ENCODE measurements around the gene PORCN.
A peak's percentile ranks its signal among the peaks of the same experiment; 100 is the strongest.

The PORCN gene

DNA sequence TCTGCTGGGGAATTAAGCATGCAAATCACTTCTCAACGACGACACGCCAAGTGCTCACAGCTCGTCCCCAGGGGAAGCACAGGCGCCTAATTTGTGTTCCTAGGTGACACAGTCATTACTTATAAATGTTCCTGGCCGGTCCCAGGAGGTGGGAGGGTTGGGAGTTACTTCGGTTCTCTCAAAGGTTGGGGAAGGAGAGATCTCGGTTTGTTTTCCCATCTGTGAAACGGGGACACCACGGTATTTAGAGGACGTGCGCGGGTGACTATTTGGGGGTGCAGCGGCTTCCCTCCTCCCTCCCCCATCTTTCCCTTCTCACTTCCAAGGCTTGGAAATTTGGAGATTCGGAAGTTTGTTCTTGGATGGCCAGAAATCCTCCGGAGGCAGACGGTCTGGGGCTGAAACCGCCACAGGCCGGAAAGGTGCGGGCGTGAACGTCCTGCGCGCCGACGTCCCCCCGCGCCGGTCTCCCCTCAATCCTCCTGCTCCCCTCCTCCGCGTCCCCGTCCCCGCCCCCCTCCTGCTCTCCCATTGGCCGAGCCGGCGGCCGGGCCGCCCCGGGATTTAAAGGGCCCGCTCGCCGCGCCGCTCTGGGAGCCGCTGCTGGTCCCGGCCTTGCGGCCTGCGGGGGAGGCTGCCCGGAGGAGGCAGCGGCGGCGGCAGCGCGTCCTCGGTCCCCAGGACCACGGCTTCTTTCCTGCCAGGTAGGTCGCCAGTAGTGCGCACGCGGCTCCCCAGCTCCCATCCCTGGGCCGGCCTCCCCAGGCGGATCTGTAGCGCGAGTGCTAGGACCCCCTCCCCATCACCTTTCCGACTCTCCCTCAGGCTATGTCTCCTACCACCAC lies at the start of gene PORCN:
Gene PORCN, plus strand, starts transcription at position 593 of the 845 bp plus-strand sequence. CDS start 829 bp downstream, outside the sequence.
- peak; percentile 21 for DNase-seq

DNA sequence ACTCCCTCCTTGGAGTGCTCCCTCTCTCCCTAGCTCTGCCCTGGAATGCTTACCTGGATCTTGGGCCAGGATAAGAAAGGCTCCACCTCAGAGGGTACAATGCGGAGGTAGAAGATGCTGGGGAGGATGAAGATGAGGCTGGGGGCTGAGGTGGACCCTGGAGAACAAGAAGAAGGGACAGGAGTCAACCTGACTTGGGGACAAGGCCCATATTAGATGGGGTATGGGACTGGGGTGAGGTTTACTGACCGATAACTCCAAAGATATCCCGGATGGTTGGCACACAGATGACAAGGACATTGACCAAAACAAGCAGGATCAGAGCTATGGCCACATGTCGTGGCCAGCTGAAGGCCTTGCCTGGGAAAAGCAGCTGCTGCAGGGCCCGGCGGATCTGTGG lies 49.3 kb upstream of the PORCN start:
- DNase-seq = no peak

DNA sequence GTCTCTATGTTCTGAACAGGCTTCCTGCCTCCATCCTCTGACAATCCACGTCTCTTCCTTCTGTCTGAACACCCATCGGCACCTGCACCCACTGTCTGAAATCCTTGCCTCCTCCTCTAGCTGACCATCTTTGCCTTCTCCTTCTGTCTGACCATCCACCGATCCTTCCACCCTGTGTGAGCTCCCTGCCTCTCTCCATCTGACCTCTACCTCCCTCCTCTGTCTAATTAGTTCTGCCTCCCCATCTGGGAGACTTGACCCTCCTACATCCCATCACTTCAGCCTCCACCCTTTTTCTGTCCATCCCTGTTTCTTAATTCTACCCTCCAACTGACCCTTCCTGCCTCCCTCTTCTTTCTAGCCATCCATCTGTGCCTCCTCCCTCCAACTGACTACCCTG lies 48.8 kb upstream of the PORCN start:
- no peak for DNase-seq

DNA sequence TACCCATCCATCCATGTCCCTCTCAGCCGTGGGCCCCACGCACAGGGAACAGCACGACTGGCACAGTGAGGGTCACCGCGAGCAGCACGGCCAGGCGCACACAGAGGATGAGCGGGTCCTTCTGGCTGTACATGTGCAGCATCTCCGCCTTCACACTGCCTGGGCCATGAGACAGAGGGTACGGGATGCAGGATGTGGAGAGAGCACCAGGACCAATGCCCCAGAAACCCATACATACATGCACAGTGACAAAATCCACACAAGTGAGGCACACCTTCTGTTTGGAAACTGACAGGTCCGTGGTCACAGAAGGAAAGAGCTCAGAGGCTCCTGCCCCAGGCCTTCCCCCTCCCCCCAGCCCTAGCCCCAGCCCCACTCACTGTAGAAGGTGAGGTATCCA lies 48.2 kb upstream of the PORCN start:
- DNase-seq = no peak

DNA sequence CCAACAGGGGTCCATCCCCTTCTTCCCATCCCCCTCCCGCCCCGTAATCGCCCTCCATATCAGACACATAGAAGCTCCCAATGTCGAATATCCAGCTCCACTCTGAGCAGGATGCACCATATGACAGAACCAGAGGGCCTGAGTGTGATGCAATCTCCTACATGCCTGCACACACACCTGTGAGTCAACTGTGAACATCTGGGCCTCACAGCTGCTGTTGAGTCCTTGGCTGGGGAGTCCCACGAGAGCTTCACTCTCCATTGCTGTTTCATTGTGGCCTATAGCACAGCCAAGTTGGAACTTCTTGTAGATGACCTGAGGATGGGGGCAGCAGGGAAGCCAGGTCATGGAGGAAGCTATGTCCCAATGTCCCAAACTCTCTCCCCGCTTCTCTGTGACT lies 47.0 kb upstream of the PORCN start:
- no peak for DNase-seq

DNA sequence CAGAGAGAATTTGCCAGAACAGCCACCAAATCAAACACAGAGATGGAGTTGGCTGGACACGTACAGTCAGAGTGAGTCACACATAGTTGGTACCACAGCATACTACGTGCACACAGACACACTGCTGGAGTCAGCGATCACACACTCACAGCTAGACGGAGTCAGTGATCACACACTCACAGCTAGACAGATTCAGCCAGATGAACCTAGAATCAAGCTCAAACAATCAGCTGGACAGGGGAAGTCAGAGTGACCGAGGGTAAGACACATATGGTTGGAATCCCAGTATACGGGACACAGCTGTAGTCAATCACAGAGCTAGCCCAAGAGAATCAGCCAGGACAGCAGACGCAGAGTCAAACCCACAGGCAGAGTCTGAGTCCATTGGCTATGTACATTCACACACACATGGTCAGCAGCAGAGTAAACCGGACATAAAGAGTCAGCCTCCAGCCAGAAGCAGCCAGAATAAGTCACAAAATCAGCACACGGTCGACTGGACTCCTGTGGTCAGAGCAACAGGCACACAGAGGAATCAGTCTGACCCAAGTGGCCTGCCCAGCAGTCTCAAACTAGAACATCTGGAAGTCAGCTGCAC lies 43.4 kb upstream of the PORCN start:
- no peak for DNase-seq

DNA sequence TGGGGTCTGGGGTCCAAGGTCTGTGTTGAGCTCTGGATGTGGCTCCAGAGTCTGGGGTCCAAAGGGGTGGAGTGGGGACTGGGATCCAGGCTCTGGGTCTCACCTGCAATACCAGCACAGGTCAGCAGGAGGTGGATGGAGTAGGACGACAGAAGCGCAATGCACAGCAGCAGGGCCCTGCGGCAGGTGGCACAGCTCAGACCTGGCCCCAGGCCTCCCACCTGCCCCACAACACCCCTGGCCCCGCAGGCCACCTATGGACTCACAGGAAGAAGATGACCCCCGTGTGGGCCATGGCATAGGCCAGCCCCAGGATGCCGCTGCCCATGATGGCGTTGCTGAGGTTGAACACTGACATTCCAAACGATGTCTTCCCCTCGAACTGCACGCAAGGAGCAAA lies 42.1 kb upstream of the PORCN start:
- no peak for DNase-seq

DNA sequence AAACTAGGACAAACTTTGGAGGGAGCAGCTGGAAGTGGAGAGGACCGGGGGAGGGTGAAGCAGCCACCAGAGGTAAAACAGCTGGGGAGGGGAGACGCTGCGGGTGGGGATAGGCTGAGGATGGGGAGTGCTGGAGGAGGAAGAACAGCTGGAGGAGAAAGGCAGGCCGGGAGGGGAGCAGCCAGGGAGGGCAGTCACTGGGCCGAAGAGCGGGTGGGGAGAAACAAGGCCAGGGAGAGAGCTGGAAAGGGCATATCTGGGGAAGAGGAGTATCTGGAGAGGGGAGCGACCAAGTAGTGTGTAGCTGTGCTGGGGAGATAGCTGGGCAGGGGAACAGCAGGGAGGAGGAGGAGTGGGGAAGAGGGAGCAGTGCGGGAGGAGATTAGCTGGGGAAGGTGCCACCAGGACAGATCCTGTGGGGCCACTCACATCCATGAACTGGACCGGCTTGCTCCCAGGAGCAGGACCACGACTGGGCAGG lies 41.5 kb upstream of the PORCN start:
- DNase-seq = no peak

DNA sequence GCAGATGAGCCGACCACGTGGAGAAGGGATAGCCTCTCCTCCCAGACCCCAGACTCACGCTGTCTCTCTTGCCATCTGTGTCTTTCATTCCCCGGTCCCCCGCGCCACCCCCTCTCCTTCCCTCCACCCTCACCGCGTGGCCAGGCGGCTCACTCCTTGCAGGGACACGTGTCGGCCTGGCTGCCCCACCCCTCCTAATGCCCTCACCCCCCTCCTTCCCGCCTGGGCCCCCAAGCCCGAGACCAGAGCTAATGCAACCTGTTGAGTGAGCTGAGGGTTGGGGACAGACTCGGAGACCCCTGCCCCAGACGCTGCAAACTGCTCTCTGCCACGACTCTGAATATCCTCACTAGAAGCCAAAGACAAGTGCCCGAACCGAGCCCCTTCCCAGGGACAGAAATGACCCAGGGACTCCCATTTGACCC lies 40.5 kb upstream of the PORCN start:
- DNase-seq = peak; percentile 32

DNA sequence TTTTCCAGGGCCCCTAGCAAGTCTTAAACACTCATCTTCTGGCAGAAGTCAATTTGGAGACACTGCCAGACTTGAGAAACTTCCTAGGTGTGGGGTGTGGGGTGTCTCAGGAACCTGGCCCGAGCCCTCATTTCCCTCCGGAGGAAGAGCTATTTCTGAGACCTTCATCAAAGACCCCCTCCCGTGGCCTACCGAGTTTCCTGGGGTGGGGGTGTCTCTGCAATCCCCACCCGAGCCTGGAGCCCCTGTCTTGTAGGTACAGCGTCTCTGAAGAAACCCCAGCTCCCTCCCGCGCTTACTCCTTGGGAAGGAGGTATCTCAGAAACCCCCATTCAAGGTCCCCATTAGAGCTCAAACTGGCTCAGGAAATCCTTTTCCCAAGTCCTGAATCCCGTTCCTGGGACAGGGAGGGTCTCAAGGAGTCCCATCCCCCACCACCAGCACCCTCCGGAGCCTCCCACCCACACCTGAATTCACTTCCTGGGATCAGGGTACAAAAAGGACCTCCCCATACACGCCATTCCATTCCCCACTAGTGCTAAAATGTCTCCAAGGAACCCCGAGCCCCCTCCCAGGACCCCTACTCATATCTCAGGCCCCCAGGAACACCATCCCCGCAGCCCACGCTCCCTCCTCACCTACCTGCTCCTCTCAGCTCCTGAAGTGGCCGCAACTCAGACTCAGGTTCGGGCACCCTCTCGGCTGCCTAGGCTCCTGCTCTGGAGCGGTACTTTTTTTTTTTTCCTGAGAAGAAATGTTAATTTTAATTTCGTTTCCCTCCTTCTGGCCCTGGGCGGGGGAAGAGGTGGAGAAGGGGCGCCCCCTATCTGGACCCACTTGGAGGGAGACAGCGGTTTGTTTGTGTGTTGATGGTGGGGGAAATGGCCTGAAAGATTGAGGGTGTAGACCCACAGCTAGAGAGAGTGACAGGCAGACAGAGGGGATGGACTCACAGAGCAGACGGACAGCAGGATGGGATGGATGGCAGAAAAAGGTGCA lies 39.8 kb upstream of the PORCN start:
- peak; percentile 15 for DNase-seq

DNA sequence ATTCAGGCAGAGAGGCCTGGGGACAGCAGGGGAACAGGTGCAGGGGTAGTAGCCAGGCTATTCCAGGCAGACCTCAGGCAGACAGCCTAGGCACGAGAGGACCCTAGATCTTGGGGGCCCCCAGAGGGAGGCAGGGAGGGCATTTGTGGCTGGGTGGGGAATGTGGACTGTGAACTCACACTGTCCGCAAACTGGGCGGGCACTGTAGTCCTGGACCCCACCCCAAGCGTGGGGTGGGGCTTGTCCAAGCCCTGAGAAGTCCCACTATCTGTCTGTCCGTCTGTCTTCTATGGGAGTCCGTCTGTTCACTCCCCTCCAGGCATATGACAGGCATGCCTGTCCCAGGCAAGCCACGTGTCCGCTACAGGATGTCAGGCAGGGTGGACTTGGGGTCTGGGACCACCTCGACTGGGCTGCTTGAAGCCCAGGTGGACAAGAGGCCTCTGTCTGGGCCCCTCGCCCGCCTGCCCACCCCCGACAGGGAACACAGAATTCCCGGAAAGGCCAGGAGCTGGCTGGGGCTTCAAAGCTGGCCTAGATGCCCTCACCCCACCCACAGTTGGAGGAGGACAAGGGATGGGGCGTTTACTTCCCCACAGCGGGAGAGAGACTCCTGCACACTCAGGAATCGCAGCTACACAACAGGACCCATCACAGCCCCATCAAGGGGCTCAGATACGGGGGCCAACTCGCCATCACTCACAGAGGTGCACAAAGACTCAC lies 38.5 kb upstream of the PORCN start, which contains the start of gene SLC38A5:
Gene SLC38A5, minus strand, starts transcription at position 151 of the 723 bp plus-strand sequence. CDS start 2,336 bp downstream, outside the sequence.
- no peak for DNase-seq

DNA sequence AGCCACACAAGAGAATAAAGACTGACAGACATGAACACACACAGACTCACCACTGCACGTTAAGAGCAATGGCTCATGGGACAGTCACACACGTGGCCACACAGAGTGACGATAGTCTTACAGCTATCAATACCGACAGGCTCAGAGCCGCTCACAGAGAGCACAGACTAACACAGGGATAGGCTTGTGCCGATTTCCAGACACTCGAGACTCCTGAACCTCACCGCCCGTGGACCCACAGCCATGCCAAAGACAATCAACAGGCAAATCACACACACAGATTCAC lies 38.0 kb upstream of the PORCN start:
- no peak for DNase-seq

DNA sequence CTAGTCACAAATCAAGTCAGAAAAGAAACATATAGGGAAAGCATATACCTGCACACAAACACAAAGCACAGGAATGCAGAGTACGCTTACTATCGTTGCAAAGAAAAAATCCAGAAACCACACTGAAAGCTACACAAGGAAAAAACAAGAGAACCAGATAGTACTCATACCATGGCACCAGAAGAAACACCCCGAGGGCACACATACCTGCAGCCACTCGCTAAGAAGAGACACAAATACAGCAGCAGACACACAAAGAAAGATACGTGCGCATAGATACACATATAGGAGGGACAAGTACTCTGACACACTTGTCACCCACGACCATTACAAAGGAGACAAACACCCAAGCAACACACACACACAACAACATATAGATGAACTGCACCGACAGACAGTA lies 37.3 kb upstream of the PORCN start:
- no peak for DNase-seq

DNA sequence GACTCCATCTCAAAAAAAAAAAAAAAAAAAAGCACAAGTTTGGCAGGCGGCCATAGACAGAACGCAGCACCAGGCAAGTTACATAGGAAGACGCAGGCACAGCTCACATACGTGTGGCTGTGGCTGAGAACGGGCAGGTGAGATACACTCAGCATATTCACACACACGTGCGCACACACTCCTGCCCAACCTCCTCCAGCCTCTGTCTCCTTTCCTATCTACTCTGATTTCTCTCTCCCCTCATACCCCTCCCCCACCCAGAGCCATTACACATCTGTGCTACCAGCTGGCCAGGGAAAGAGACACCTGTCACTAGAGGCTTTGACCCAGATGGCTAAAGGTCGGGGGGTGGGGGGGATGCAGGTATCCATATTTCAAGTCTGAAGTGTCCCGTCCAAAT lies 36.6 kb upstream of the PORCN start:
- DNase-seq = peak; percentile 62

DNA sequence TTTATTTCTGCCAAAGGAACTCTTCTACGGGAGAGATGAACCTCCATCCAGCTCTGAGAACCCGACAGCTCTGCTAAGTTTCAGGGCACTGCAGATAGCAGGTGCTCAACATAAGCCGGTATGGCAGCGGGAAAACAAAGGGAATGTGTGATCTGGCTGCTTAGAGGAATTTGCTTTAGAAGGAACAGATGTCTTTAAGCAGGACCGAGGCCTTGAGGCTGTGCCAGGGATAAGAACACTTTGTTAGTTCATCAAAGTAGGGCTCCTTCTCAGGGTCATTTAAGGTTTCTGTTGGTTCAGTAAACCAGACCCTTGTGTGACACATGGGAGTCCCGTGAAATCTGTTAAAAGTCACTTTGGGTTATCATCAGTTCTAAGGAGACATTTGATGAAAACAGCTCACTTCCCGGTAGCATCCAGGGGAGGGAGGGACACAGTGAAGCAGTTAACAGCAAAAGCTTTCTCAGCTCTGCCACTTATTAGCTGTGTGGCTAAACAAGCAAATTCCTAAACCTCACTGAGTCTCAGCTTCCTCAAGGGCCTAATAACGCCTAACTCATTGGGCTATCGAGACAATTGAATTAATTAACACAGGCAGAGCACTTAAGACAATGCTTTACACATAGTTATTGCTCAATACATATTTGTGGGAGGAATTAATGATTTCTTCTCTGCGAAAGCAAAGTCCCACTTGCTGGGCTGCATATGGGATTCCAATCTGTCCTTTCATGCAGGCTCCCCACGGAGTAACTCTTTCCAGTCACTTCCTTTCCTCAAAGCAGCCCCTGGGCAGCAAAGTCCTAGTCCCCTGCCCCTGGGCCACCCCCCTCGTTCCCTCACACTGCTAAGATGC lies 35.7 kb upstream of the PORCN start:
- peak; percentile 92 for DNase-seq

DNA sequence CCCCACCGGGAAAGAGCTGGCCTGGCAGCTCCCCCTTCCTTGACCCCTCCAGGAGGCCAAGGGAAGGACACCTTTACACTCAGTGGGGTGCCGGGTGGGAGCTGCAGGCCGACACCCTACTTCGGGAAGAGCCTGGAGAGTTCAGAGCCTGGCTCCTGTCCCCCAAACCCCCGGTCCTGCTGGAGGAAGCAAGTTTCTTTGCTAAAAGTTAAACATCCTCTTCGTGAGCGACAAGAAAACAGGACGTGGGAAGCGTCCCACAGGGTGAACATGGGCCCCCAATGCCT lies 35.1 kb upstream of the PORCN start:
- DNase-seq = no peak

DNA sequence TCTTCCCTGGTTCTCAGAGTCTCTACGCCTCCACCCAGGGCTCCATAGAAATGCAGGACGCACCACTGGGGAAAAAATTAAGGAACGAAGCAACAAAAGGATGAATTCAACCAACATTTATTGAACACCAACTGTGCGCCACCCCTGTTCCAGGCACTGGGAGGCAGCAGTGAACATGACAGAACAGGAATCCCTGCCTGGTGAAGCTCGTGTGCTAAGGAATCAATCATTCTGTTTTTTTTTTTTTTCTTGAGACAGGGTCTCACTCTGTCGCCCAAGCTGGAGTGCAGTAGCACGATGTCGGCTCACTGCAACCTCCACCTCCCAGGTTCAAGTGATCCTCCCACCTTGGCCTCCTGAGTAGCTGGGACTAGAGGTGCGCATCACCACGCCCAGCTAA lies 34.7 kb upstream of the PORCN start:
- no peak for DNase-seq

DNA sequence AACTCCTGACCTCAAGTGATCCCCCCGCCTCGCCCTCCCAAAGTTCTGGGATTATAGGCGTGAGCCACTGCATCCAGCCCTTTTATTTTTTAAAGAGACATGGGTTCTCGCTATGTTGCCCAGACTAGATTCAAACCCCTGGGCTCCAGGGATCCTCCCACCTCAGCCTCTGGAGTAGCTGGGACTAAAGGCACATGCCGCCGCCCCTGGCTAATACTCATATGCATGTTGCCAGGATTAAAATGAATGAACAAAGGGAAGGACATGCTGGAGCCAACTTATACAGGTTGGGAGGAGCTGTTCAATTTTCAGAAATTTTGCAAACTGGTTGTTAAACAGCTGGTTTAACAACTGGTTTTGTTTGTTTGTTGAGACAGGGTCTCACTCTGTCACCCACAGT lies 34.2 kb upstream of the PORCN start:
- no peak for DNase-seq

DNA sequence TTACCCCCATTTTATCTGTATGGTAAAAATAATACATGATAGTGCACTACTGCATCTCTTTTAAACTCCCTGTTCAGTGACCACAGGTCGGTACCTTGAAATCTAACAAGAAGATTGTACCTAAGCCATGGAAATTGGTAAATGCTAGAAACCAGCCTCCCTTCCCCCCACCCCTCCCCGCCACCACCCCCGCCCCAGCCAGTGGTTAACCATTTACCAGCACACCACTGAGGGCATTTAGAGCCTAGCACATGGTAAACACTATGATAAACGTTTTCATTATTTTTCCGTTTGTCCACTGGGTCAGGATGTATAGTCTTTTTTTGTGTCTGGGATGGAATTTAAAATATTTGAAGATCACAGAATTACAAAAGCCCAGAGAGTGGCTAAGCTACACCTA lies 33.5 kb upstream of the PORCN start:
- no peak for DNase-seq

DNA sequence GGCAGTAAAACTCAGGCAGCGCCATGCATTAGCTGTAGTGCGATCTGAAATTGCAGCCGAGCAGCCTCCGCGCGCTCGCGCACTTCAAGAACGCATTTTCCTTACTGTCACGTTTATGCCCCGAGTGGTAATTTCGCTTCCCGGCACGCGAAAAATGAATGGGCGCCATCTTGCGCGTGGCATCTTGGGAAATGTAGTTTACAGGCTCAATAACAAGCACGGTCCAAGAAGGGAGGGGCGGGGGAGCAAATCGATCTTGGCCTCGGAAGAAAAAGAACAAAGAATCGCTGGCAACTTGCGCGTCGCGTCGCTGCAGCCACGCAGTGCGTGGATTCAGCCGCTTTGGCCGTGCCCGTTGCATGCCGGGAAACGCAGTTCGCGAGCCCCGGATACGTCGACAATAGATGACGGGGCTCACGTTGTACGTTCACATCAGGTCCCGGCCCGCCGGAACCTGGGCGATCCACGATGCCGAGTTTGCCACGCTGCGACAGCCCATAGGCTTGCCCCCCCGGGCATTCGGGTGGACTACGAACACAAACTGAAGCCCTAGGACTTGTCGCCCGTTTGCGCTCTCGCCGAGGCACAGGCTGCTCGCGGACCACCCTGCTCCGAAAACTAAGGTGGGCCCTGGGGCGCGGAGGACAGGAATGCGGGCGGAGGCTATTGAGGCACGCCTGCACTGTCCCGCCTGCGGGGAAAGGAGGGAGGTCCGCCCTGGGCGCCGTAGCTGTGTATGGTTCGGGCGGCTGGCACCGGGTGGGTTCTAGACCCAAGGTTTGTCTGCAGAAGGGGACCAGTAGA lies 32.8 kb upstream of the PORCN start, which contains the start of gene FTSJ1:
Gene FTSJ1, plus strand, starts transcription at position 426 of the 804 bp plus-strand sequence. CDS start 1,849 bp downstream, outside the sequence.
- peak; percentile 85 for DNase-seq

DNA sequence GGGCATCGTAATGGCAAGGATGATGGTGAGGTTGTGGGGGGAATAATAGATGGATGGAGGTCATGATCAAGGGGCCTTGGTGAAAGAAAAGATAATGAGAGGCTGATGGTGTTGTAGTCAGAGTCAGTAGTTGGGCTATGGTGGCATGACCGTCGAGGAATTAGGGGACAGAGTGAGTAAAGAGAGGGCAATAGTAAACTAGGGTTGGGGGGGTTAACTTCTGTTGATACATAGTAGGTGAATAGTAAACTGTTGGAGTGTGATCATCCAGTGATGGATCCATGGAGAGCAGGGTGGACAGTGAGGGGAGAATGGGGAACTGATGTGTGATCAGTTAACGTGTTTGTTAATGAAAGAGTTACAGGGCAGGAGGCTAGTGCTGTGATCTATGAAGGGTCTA lies 31.9 kb upstream of the PORCN start:
- DNase-seq = no peak
